ENCODE results near the gene LY6G5C. TPM values are rescaled to one million over a fixed set of nuclear protein-coding genes. Genes with fewer than 3 reads are reported as not detected.

LY6G5C gene
- total and polyA plus RNA-seq, 2 of the 13 experiments (the other 11 are each of a cell fraction or from before 2014, with no cell fraction given) = 0.33 to 0.55 TPM

GRCh38 chr6:31702819-31703716 is 22.2 kb upstream of the LY6G5C start, which contains the start of gene ABHD16A (continued):
- TF ChIP-seq TCF7 (IDR thresholded peaks at IDR 0.05; ENCODE audit: low read depth) = no peak
- peak; percentile 91 for TF ChIP-seq ZNF331 (CRISPR knock-in tag; IDR thresholded peaks at IDR 0.05)
- no peak for TF ChIP-seq MZF1 (CRISPR knock-in tag; IDR thresholded peaks at IDR 0.05; ENCODE audit: borderline replicate concordance)
- peak; percentile 87 for TF ChIP-seq ASH2L (IDR thresholded peaks at IDR 0.05; ENCODE audit: insufficient read length, low read depth, low read length)
- no peak for TF ChIP-seq ZNF160 (CRISPR knock-in tag; IDR thresholded peaks at IDR 0.05)
- no peak for TF ChIP-seq ZNF530 (CRISPR knock-in tag; IDR thresholded peaks at IDR 0.05; ENCODE audit: low read depth)
- TF ChIP-seq ADNP (CRISPR knock-in tag; IDR thresholded peaks at IDR 0.05) = no peak
- peak; percentile 87 for TF ChIP-seq TBX3 (IDR thresholded peaks at IDR 0.05; ENCODE audit: borderline replicate concordance)
- no peak for TF ChIP-seq ZXDC (CRISPR knock-in tag; IDR thresholded peaks at IDR 0.05)
- TF ChIP-seq ZNF550 (CRISPR knock-in tag; IDR thresholded peaks at IDR 0.05; ENCODE audit: borderline replicate concordance) = no peak
- peak; percentile 88 for TF ChIP-seq BORCS8-MEF2B (CRISPR knock-in tag; IDR thresholded peaks at IDR 0.05)
- TF ChIP-seq REST (IDR thresholded peaks at IDR 0.05; ENCODE audit: borderline replicate concordance in 1 of 2, low read depth in 1 of 2, low read length in 2 of 2) = peak in 1 of 2 experiments; percentile 71; a peak in 1 of 4 replicates
- peak; percentile 57; the same call in 1 of the 2 replicates for TF ChIP-seq ATF3 (CRISPR knock-in tag; IDR thresholded peaks at IDR 0.05)
- no peak for TF ChIP-seq TP53 (CRISPR knock-in tag; conservative IDR thresholded peaks at IDR 0.05)
- no peak for TF ChIP-seq ZNF619 (CRISPR knock-in tag; IDR thresholded peaks at IDR 0.05)
- 0 out of 2 replicates have a peak, but pooled peaks have one; percentile 68 for TF ChIP-seq ZNF329 (CRISPR knock-in tag; IDR thresholded peaks at IDR 0.05; ENCODE audit: low read depth)
- TF ChIP-seq ZFP62 (CRISPR knock-in tag; IDR thresholded peaks at IDR 0.05) = no peak; the same call in 1 of the 2 replicates
- peak; percentile 92 for TF ChIP-seq ZMYM4 (CRISPR knock-in tag; IDR thresholded peaks at IDR 0.05)
- peak; percentile 92 for TF ChIP-seq POLR2AphosphoS5 (IDR thresholded peaks at IDR 0.05; ENCODE audit: low read depth, low read length)
- peak; percentile 54 for TF ChIP-seq PITX1 (CRISPR knock-in tag; IDR thresholded peaks at IDR 0.05)
- peak; percentile 38; the same call in 1 of the 2 replicates for TF ChIP-seq CAMTA2 (CRISPR knock-in tag; IDR thresholded peaks at IDR 0.05; ENCODE audit: borderline replicate concordance)
- peak; percentile 90 for TF ChIP-seq FOXK1 (CRISPR knock-in tag; IDR thresholded peaks at IDR 0.05; ENCODE audit: borderline replicate concordance, low read depth)
- no peak for TF ChIP-seq NCOA1 (CRISPR knock-in tag; IDR thresholded peaks at IDR 0.05)
